ENCODE measurements around the gene PLXNA3.
A peak's percentile ranks its signal among the peaks of the same experiment; 100 is the strongest.

The PLXNA3 gene

DNA sequence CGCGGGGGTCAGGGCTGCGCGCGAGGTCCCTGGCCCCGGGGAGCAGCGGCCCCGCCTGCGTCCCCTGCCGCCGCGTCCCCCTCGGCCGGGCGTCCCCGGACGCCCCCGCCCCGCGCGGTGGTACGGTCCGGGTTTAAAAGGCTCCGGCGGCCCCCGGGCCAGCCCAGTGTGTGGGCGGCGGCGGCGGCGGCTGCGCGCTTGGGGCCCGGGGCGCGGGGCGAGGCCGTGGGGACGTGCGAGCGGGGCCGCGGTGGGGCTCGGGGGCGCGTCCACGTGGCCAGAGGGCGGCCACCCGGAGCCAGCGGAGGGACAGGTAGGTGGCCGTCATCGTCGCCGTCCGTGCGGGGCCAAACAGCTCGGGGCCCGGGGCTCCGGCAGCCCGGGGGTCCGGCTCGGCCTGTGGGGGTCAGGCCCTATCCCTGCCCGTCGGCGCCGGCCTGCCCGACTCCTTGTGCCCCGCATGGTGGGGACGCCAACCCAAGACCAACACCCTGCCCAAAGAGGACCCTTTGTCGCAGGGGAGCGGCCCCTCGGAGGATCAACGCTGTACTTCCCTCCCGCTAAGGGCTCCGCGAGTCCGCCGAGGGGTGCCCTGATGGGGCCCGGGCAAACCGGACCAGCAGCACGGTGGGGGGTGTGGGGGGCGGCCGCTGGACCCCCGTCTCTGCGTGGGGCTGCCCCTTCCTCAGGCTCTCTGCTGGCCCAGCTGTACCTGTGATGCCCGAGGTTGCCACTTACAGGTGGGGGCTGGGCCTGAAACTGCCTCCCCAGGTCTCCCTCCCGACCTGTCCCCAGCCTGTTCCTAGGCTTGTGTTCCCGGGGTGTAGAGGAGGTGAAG is at the start of gene PLXNA3:
Gene PLXNA3 (plus strand): TSS at position 166 of the 838 bp plus-strand sequence. CDS start 1,903 bp downstream, outside the sequence.
- peak; percentile 67 for DNase-seq (ENCODE audit: low spot score)

DNA sequence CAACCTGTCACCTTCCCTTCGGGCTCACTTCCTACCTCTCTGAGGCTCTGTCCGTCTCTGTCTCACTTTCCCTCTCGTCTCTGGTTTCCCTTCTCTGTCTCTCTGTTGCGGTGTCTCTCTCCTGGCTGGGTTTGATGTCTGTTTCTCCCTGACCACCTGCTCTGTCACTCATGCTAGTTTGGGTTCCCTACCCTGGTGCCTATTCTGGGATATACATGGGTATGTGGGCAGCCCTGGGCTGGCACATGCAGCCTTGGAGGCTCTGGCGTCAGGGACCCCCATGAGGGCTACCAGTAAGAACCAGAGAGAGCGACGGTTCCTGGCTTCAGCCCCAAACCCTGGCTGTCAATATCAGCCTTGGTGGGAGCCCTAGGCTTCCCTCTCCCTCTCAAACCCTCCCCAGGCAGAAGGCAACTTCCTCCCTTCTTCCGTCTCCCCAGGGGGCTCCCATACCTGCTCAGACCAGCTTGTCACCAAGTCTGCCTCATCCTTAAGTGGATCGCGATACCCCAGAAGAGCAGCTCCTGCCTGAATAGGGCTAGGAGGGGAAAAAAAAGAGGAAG is 49.3 kb upstream of the PLXNA3 start:
- DNase-seq (ENCODE audit: low spot score), result no peak

DNA sequence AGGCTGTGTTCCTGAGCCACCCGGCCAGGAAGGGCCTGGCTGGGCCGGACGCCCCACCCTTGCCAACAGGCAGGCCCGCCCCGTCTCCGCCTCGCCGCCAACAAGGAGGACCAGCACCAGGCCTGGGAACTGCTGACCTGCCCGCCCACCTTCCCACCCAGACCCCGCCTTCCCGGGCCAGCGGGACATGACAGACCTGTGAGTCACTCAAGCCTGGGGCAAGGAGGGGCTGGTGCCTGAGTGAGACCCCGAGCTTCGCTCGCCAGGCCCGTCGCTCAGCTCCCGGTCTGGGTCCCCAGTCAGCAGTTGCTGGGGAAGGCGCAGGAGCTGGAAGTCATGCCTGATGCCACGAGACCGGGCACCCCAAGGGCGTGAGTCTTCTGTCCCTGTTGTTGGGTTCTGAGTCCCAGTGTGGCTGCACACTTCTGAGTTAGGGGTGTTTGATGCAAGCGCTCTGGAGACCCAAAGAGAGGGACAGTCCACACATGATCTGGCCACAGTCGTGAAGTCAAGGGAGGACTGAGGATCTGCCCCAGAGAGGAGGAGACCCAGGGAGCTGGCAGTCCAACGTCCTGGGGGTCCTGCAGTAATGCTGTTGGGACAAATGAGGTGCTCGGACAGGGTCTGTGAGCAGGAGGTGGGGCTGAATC is 48.7 kb upstream of the PLXNA3 start, which contains the start of gene DNASE1L1:
Gene DNASE1L1 (minus strand): TSS at position 33 of the 650 bp plus-strand sequence. CDS start 3,686 bp downstream, outside the sequence.
- peak; percentile 8 for DNase-seq (ENCODE audit: low spot score)

DNA sequence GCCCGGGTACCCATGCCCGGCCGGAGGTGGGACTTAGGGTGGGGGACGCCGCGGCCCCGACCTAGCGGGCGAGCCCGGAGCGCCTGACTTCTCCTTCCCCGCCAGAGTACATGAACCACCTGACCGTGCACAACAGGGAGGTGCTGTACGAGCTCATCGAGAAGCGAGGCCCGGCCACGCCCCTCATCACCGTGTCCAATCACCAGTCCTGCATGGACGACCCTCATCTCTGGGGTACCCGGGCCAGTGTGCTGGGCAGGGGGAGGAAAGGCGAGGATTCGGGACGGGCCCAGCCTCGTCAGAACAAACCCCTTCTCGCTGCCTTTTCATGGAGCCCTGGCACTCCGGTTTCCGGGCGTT is 46.1 kb upstream of the PLXNA3 start:
- DNase-seq (ENCODE audit: low spot score), result peak; percentile 57

DNA sequence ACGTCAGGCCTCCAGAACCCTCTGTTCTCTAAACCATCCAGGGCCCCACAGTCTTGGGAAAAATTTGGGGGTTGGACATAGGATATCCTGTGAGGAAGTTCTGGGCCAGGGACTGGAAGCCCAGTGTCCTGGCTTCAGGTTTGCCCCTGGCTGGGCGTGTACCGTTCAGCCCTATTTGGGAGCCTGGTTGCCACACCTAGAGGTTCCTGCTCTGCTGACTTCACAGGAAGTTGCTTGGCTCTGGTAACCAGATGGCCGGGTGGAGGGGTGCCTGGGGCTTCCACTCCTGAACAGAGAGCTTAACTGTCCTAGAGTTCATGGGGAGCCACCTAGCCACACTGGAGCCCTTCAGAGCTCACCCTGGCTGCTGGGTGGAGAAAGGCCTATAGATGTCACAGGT is 45.6 kb upstream of the PLXNA3 start:
- peak; percentile 46 for DNase-seq (ENCODE audit: low spot score)

DNA sequence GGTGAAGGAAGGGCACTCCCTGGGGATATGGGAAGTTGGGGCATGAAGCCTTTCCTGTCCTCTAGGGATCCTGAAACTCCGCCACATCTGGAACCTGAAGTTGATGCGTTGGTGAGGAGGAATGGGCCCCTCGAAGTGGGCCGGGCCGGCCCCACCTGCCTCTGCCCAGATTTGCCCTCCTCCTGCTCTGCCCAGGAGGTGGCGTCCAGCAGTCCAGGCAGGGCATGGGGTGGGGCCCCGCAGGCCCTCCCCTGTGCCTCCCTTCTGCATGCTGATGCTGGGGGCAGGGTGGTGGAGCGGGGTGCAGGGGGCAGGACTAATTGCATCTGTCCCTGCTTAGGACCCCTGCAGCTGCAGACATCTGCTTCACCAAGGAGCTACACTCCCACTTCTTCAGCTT is 44.9 kb upstream of the PLXNA3 start:
- DNase-seq (ENCODE audit: low spot score), result no peak

DNA sequence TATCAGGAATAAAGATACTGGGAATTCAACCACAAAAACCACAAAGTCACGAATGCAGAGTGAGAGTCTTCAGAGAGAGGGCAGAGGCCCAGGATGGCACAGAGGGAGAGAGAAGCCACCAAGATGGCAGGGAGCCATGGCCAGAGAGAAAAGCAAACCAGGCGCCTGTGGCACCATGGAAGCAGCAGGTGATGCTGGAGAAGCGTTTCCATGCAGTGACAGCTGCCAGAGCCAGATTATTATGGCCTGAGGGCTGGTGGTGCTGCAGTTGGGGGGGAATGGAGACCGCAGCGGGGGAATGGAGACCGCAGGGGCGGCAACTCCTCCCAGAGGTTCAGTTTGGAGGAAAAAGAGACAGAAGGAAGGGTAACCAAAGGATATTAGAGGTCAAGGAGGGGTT is 40.9 kb upstream of the PLXNA3 start:
- no peak for DNase-seq (ENCODE audit: low spot score)

DNA sequence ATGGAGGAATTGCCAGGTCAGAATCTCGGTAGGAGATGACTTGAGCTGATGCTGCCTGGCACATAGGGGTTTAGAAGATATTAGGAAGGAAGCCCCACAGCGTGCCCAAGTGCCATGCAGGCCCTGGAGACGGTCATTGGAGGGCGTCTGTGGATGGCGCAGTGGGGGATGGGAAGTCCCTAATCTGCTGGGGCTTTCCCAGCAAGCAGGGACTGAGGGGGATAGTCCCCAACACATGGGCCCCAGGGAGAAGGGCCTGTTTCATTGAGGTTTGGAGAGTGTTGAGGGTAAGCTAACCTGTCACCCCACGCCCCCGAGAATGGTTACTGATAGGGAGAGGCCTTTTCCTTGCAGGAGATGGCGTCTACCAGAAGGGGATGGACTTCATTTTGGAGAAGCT is 38.9 kb upstream of the PLXNA3 start:
- no peak for DNase-seq (ENCODE audit: low spot score)

DNA sequence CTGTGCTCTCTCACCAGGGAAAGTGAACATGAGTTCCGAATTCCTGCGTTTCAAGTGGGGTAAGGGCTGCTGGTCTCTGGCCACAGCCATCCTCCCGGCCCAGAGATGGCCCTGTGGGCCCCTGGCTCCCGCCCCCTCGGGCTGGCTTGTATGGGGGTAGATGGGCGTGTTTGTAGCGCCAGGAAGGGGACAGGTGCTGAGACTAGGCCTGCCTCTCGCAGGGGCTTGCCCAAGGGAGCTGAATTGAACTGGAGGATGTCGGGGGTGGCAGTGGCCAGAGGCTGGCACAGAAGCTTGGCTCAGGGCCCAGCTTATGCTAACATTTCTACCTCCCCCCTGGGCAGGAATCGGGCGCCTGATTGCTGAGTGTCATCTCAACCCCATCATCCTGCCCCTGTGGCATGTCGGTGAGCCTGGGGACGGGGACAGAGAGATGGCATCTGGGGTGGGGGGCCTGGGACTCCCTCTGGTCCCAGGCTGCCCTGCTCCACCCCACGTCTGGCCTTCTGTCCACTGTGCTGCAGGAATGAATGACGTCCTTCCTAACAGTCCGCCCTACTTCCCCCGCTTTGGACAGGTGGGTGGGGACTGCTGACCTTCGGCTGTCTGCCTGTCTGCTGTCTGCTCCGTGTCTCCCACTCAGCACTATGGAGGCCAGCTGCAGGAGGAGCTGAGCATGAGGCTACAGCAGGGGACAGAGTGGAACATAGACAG is 38.2 kb upstream of the PLXNA3 start:
- no peak for DNase-seq (ENCODE audit: low spot score)

DNA sequence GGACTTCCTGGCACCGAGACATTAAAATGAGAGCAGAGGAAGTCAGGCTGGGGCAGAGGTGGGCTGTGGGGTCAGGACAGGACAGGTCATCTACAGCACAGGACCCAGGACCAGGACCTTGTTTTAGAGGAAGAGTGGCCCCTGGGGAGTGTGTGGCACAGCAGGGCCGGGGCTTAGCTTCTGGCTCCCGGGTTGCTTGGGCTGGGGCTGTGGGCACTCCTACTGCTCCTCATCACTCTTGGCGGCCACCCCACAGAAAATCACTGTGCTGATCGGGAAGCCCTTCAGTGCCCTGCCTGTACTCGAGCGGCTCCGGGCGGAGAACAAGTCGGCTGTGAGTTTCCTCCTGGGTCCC is 37.7 kb upstream of the PLXNA3 start:
- DNase-seq (ENCODE audit: low spot score), result no peak

DNA sequence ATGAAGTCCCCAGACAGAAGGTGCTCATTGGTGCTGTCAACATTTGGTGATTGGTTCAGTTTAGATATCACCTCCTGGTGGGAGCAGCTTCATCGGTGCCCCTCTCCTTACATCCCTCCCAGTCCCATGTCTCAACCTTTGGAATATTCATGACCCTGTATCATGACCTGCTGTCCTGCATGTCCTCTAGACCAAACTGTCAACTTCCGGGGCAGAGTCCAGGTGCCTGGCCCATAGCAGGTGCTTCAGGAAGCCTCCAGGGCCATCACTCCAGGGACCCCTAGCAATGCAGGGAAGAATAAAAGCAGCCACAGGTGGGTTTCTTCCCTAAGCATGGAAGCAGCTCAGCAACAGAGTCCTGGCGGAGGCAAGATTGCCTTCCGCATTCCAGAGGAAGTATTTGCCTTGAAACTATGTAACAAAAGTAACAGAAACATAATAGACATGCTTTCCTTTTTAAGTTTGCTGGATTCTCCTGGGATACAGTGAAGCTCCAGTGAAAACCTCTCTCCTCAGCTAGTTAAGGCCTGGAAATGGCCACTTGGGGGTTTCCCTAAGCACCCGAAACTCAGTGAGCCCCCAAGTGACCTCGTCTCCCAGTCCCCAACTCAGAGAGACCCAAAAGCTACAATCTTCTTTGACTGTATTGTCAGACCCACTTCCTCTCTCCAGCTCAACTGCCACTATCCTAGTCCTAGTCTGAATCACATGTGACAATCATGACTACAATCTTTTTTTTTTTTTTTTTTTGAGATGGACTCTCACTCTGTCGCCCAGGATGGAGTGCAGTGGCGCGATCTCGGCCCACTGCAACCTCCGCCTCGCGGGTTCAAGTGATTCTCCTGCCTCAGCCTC is 30.9 kb upstream of the PLXNA3 start:
- no peak for DNase-seq (ENCODE audit: low spot score)

DNA sequence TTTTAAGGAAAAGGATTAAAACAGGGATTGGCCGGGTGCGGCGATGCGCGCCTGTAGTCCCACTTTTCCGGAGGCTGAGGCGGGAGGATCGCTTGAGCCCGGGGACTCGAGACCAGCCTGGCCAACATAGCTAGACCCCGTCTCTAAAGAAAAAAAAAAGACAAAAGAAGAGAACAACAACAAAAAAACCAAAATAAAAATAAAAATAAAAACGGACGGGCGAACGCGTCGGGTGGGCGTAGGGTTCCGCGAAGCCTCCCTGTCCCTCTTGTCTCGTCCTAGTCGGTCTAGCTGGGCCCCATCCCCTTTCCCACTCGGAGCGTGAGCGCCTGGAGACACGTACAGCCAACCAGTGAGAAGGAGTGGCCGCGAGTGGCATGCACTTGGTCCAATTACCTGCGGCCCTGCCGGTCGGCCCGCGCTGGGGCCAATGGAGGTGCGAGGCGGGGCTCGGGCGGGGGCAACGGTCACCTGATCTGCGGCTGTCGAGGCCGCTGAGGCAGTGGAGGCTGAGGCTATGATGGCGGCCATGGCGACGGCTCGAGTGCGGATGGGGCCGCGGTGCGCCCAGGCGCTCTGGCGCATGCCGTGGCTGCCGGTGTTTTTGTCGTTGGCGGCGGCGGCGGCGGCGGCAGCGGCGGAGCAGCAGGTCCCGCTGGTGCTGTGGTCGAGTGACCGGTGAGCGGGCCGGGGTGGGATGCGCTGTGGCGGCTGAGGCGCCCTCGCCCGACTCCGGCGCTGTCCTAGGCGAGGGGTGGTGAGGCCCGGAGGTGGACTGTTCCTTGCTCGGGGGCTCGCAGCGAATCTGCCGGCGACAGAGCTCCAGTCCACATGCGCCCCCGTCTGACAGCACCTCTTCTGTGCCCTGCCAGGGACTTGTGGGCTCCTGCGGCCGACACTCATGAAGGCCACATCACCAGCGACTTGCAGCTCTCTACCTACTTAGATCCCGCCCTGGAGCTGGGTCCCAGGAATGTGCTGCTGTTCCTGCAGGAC is 29.6 kb upstream of the PLXNA3 start, which contains the start of gene ATP6AP1:
Gene ATP6AP1 (plus strand): TSS at position 502 of the 996 bp plus-strand sequence. CDS start 16 bp downstream, at position 518.
- DNase-seq (ENCODE audit: low spot score), result peak; percentile 90

DNA sequence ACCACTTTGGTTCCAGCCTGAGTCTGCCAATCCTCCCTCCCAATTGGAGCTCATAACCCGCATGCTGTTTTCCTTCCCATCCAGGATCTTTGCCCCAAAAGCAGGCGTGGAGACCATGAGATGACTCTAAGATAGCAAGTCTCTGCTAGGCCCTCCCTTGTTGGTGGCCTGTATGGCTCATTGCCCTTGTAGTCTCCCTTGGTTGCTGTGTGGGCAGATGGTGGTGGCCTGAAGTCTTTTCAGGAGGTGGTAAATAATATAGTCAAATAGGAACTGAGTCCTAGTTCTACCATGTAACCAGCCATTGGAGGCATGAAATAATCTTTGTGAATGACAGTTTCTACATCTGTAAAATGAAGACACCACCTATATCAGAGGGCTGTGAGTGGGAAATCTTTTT is 28.4 kb upstream of the PLXNA3 start:
- DNase-seq (ENCODE audit: low spot score), result no peak

DNA sequence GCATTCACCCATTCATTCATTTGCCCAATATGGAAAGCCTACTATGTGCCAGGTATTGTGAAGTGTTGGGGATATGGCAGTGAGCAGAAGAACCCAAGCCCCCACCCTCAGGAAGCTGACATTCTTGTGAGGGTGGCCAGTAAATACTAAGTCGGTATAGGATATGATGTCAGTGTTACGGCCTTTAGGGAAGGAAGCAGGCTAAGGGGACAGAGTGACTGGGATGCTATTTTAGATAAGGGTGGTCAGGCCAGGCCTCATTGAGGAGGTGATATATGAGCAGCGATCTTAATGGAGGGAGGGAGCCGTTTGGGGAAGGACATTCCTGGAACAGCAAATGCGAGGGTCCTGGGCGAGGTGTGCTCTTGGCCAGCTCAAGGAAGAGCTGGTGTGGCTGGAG is 27.6 kb upstream of the PLXNA3 start:
- DNase-seq (ENCODE audit: low spot score), result no peak

DNA sequence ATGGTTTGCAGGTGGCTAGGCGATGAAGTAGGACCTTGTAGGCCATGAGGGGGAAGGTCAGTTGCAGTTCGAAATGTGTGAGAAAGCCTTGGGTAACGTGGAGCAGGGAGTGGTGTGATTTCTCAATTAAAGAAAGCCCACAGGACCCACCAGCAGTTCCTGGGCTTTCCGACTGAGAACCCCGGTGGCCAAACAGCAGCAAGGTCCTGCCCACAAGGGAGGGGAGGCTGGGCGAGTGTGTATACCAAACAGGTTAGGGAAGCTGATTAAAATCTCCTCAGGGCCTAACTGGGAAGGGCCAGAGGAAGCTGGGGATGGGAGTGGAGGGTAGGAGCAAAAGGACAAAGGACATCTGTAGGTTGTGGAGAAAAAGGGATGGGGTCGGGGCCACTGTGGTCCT is 27.2 kb upstream of the PLXNA3 start:
- DNase-seq (ENCODE audit: low spot score), result no peak

DNA sequence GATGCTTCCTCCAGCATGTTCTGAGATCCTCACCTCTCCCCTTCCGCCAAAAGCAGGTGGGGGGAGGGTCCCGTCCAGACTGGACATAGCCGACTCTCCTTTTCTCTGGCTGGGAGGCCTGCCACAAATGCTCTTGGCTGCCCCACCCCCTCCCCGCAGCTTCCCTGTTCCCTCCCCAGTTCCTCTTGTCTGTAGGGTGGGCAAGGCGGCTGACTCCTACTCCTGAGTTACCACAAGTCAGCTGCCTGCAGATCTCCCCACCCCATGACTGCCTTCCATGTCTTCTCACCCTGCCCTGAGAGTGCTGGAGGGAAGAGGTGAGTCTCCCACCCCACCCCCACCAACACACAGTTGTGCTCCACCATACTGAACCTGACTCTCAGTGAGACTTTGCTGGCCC is 26.7 kb upstream of the PLXNA3 start:
- no peak for DNase-seq (ENCODE audit: low spot score)

DNA sequence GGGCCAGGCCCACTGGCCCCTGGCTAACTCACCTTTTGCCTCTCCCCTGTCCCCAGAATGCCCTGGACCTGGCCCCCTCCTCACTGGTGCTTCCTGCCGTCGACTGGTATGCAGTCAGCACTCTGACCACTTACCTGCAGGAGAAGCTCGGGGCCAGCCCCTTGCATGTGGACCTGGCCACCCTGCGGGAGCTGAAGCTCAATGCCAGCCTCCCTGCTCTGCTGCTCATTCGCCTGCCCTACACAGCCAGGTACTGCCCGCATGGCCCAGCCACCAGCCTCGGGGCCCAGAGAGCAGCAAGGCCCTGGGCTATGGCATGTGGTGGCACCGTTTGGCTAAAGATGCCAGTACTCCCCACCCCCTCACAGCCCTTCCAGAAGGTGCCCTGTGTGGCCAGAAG is 25.9 kb upstream of the PLXNA3 start:
- DNase-seq (ENCODE audit: low spot score), result no peak

DNA sequence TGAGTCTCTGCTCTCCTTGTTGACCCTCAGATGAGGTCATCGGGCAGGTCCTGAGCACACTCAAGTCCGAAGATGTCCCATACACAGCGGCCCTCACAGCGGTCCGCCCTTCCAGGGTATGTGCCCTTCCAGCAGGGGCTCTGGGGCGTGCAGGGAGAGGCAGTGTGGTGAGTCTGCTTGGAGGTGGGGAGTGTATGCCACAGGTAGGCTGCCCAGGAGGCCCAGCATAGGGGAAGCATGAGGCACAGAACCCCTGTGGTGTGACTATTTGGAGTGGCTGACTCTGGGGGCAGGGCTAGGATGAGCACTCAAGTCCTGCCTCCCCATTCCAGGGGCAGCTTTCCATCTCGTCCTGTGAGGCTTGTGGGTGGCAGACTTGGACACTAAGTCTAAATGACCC is 24.5 kb upstream of the PLXNA3 start:
- DNase-seq (ENCODE audit: low spot score), result no peak

DNA sequence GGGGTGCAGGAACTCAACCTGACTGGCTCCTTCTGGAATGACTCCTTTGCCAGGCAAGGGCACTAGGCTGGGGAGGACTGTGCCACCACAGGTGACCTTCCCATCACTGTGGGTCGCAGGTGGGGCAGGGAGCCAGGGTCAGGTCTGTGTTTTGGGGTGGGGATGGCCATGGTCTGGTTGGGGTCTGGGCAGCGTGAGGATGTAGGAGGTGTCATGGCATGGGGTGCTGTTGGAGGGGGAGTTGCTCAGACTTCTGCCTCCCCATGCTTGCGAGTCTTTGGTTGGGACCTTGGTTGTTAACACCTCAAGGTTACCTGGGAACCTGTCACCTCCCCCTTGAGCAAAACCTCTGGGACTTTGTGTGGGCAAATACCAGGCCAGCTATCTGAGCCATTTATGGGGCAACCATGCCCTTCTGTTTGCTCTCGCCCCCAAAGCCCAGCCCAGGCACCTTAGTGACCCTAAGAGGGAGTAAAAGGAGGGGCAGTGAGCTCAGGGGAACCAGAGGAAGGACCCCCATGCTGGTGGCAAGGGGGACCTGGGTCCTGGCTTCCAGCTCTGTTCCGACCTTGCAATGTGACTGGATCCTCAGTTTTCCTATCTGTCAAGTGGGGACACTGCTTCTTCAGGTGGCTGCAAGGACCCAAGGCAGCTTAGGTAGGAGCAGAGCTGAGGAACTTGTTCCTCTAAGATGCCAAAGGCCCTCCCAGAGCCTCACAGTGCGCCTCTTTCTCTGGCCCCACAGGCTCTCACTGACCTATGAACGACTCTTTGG is 23.5 kb upstream of the PLXNA3 start:
- DNase-seq (ENCODE audit: low spot score), result no peak

Data from CD4-positive, alpha-beta T cell treated with Interleukin-2 at 100 ng/mL for 4 hours (primary cell).